NCI-H2171 treated with DMSO at 0.1 percent for 48 hours (cell line): Measurements from ENCODE around the gene SPOCK1.

Experiments
- DNase-seq: peaks from one replicate; lab custom pipeline; 2025; lab: John Stamatoyannopoulos, UW

The SPOCK1 gene

DNA sequence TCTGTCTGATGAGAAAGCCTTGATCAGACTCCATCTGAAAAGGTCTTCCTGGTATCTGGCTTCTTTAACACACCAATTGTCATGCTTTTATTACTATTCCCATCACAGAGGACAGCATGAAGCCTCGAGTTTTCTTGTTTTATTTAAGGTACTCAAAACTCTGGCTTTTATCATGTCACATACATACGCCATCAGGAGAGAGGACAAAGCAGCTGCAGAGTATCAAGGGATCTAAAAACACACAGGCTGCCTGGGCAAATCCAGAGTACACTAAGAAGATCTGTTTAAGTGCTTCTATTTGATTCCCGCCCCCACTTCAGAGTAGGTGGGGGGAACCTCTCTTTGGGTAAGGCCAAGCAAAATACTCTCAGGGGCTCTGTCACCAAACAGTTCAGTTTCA is 277.2 kb downstream of the SPOCK1 start:
- no peak for DNase-seq

DNA sequence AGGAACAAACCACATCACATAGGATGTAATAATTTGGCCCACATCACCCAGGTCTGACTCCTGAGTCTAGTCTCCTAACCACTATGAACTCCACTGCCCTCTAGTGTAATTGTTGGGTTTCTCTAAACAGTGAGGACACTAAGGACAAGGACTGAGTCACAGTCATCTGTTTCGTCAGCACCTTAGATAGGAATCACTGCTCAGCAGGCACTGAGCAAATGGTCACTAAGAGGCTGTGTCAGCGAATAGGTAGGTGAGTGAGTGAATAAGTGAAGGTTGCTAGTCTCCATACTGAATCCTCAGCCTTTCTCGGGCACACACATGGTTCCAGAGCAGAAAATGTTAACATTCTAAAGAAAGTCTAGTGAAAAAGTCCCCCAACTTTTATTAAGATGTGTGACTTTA is 278.6 kb downstream of the SPOCK1 start:
- peak; percentile 31 for DNase-seq

DNA sequence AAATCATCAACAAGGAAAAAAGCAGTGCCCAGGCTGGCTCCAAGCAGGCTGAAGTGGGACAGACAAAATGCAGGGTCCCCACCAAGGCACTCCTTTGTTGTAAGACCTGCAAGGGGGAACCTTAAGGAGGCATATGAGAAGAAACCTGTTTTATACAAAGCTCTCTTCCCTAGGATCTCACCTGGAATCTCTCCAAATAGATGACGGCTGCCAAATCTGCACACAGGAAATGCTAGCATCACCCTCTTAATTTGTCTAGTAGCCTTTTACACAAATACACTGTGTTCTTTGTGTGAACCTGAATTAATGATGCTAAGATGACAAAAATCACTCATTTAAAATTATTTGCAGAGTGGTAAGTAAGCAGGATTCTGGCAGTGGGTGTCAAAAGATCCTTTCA is 280.2 kb downstream of the SPOCK1 start:
- no peak for DNase-seq

DNA sequence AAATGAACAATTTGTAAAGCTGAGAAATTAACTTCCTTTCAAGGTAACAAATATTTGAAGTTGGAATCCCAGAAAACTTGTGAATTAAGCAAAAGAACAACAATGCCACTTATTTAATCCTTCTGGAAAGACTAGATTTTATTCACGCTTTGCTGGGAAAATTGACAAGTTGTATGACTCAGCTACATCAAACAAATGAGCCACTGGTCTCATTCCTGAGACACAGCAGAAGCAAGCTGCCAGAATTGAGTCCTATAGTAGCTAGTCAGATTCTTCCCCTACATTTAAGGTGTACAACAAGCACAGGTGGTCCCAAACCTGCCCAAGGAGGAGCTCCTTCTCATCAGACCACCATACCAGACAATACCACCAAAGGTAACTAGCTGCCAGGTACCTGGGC is 280.7 kb downstream of the SPOCK1 start:
- no peak for DNase-seq

DNA sequence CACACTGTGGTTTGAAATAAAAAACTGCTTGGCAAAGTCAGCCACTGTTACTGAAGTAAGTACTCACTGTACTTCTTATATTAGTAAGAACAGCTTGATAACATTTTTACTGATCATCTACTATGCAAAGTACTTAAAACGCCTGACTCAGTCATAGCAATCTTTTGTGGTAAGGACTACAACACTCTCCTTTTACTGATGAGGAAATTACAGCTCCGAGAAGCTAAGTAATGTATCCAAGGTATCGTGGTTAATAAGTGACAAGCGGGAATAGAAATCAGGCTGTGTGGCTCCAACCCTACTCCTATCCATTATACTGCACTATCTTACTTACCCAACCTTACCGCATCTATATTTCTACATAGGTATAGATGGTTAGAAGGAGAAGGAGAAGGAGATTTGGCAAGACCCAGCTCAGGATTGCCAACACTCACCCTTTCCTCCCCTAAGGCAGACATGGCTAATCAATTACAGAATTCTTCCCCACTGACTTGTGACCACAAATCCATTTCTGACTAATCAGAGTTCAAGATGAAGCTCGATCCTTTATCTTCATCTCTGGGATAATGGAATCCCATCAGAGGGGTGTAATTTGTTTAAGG is 281.4 kb downstream of the SPOCK1 start:
- no peak for DNase-seq

DNA sequence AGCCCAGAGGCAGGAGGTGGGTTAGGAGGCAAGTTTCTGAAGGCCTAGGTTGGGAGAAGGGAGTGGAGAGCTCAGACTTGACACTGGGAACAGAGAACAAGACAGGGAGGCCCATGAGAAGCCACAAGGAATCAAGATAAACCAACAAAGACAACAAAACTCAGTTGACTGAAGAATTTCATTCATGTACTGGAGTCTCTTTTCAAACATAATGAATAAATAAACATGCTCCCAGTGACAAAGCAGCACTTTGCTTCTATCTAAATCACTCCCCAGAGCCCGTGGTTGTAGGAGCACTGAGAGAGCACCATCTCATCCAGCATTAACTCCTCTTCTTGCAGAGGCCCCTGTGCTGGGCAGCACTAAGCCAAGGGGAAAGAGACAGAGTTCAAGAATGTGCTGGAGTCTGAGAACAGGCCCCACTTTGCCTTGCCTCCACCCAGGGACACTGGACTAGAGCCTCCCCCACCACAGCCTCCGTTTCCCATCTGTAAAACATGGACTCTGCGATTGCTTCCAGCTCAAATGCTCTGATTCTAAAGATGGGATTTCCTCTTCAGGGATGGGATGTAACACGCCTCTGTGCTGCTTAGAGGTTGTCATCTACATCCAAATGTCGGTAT is 282.0 kb downstream of the SPOCK1 start:
- DNase-seq, result no peak

DNA sequence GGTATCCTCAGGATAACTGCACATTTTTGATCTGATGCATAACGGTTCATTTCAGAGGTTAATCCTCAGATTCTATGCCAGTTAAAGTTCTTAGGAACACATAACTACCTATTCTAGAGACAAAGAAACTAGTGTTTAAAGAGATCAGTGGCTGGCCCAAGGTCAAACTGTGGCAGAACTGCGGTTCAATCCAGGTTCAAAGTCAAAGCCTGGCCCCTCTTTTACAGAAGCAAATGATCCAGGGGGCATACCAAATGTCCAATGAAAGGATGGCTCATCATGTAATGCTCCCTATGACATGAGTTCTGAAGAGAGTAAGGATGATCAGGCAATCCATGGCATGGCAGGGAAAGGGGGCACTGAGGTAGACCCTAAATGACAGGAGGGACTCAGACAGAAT is 283.3 kb downstream of the SPOCK1 start:
- DNase-seq, result no peak

DNA sequence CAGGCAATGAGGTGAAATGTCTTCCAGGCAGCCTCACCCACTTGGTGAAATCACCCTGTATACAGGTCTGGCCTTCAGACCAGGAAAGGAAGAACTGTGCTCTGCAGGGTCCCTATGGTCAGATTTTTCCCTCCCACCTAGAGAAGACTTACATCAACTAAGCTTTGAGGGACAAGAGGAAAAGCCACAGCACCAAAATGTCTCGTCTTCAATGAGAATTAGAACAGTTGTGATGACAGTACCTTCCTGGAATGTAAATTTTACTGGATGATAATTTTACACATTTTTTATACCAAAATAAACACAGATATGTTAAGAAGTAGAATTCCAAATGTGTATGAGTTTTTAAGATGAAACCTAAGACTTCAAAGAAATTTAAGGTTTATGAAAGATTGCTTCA is 283.9 kb downstream of the SPOCK1 start:
- DNase-seq, result no peak

DNA sequence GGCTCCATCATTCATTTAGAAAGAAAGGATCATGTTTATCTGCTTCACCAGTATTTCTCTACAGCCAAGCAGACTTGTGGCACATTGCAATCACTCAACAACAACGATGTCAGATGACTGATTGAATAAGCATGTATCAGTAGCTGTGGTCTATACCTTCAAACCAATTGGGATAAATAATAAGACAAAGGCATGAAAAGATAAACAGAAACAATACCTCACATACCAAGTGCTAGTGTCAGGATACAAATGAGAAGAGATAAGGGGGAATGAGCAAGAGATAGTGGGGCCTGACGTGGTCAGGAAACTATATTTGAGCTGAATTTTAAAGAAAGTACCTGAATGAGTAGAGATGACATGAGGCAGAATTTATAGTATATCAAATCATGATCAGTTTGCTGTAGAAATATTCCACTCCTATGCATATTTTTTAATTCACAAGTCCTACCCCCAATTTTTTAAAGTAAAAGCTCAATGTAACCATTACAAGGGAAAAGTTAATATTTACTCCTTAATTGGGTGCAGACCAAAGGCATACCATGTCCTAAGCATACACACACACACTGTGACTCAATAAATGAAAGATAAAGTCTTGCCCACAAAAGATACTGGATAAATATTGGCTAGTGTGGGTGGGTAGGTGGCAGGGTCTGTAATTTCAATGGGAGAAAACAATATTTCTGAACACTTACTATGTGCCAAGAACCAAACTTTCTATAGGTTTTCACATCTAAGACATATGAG is 284.5 kb downstream of the SPOCK1 start:
- no peak for DNase-seq

DNA sequence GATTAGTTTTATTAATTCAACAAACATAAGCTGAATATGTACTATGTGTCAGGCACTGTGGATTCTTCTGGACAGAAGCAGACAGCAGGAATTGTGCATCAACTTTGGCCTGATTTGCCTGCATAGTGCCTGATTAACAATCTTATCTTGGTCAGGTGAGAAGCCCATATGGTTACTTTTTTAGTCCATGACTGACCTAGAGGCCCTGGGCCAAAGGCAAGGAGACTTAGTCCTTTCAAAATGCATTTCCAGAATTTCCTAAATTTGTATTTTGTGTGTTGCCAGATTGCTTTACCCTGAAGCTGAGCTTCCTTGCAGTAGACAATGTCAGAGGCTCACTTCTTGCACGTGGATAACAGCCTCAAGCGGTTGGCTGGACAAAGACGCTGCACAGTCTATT is 286.7 kb downstream of the SPOCK1 start:
- no peak for DNase-seq

DNA sequence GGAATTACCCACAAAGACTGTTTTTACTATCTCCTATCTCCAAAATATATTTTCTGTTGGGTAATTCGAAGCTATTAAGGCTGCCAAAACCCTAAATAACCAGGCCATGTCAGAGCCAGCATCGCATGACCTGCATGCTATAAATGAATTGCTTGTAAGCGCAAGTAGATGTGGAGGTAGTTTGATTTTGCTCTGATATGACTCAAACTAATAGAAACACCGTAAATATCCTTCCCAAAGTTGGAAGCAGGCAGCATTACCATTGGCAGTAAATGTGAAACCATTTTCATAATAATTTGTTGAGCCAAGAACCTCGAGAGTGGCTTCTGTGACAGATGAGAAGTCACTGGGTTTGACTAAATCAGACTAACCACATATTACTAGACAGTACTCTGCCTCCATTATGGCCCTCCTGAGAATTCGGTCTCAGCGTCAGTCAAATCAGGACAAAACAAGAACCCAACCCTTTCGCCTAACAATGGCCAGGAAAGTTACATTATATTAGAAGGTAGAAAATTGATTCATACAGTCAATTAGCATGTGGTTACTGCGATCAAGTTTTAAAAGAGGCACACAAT is 289.8 kb downstream of the SPOCK1 start:
- DNase-seq, result no peak

DNA sequence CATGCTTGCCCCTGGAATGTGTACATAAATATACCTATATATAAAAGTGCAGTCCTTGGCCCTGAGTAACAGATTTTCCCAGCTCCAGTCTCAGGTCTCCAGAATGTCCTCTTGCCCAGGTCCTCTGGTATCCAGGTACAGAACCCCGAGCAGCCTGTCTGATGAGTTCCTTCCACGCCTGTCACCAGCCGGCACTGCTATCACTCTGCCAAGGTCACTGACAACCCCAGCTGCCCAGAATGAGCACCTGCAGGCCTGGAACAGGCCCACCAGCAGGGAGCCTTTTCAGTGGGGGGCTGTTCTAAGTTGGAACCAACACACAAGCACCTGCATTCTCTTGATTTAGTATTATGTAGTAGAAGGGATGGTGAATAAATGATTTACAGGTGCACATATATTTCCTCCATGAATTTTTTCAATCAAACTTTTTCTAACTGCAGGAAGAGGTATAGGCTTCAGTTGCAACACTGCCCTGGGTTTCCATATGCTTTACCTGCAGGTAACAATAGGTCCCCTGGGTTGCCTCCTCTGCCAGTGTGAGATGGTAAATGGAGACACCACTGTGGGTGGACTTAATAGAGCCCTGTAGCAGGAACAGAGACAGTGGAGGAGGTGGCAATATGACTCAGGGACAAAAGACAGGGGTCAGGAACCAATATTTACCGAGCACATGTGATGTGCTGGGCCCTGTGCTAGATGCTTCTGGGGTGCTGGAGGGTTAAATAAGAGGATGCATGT is 291.9 kb downstream of the SPOCK1 start:
- DNase-seq, result no peak

DNA sequence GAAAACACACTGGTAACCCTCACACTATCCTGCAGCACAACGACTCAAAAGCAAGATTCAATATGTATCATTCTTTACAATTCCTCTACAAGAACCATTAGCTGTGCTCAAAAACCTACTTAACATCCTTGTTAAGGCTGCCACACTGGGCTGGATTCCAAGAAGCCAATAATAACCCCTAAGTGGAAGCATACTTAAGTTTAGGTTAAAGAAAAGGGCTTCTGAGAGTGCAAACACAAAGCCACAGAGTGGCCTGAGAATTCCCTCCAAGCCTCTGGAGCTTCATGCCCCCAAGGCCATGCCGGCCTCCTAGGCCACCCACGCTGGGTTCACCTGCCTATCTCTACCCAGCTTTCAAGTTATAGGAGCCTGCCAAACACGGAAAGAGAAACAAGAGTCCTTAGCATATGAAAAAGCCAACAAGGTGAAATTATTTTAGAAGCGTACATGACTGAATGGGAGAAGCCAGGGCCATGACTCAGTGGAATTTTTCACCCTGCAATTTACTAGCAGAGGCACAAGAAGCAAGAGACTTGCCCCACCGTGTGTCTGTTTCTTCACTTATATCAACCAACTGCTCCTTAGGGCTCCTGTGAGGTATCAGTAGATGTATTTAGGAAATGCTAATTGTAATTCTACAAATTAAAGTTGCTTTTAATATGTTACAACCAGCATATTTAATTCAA is 293.0 kb downstream of the SPOCK1 start:
- peak; percentile 16 for DNase-seq

DNA sequence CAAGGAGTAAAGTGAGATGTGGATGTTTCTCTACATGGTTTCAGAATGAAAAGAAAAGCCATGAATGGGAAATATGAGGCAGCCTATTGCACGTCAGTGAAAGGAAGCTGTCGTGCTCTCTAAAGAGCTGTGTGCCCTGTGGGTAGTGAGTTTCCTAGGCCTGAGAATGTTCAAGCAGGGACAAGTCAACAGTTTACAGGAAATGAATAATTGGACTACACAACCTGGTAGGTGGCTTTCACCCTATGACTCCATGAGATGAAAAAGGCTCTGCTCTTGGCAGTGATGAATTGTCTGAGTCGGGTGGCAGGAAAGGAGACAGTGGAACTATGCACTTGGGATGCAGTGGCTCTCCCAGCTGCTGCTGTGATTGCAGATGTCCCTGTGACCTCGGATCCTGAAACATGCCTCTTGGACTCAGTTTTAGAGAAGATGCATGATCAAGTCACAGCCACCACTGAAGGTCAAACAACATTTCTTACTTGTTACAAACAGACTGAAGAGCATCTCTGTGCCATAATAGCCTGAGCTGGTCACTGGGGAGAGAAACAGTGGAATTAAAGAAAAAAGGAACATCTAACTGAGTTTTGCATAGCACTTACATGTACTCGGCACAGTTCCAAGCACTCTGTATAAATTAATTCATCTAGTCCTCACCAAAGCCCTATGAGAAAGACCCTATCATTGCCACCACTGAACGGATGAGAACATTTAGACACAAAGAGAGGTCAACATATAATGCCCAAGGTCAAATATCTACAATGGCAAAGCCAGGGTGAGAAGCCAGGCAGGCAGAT is 293.7 kb downstream of the SPOCK1 start:
- no peak for DNase-seq

DNA sequence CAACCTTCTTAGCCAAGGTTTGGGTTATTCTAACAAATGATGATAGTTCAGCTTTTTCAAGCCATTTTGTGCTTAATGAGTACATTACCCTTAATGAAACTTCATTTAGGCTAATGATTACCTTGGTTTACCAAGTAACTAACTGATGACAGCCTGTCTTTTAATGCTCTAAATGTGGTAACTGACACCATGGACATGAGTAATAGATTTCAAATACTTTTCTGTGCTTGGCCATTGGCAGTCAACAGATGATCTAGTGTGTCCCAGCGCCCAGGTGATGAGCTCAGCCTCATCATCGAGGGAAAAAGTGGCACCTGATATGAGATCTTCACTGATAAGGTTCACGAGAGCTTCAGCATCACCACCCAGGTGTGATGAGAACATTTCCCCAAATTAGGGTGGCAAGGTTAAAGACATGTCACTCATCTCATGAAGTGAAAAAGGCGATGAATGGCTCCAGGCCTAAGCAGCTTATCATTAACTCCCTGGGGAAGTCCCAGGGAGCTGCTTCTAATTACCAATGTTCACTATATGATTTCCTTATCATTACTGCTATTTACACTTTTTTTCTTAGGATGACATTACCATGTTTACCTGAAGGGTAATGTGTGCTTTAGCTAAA is 296.0 kb downstream of the SPOCK1 start:
- no peak for DNase-seq

DNA sequence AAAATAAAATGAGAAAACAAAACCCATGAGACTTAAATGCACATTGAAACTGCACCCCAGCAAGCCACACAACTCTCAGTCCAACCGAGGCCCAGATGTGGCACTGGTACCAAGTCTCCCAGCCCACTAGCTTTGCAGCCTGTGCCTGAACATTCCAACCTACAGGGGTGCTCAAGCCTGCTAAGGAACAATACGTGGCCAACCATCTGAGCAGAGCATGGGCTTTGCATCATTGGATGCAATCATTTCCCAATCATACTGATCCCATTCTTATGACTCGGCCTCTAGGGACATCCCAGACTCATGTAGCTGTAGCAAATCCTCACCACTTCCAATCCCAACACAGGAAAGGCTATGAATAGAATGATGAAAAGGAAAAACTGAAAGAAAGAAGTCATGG is 297.2 kb downstream of the SPOCK1 start:
- DNase-seq, result no peak

DNA sequence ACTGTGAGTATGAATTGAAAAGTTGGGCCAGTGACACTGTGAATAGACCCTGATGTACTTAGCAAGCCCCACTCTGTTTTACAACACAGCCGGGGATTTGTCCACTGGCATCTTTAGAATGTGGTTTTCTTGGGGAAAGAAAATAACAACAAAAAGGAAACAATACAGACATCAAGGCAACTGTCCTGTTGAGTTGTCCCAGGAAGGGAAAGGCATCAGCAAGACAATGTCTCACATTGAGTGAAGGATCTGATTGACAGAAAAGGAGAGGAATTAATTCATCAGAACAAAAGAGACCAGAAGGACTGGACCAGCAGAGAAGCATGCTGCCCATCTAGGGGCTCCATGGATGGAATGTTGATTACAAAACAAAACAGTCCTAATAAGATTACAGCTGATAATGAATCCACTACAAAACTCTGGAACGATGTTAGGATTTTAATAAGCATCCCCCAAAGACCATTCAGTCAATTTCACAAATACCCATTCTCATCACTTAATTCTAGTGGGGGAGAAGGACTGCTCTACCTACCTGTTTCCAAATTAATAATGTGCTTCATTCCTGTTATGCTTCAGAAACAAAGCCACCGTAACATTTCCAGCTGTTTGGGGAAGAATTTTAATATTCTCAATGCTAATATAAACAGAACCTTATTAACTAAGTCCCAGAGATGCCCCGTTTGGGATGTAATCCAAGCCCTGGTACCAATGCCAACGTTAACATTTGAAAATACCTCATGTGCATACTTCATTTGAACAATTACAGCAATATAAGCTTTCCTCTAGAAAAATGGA is 298.0 kb downstream of the SPOCK1 start:
- no peak for DNase-seq

DNA sequence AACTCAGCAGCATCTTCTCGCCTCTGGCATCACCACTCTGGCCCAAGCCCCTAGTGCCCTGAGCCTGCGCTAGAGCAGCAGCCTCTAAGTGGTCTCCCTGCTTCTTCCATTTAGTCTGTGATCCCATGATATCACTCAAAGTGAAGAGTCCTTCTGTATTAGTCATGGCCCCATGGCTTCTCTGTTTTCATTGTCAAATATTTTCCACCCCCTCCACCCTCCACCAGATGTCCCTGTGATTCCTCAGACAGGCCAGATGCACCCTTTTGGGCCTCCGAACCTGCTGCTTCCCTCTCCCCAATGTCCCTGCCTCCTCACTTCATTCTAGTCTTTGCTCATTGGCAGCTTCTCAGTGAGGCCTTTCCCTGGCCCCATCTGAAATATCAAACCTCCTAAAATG is 299.2 kb downstream of the SPOCK1 start:
- peak; percentile 22 for DNase-seq

DNA sequence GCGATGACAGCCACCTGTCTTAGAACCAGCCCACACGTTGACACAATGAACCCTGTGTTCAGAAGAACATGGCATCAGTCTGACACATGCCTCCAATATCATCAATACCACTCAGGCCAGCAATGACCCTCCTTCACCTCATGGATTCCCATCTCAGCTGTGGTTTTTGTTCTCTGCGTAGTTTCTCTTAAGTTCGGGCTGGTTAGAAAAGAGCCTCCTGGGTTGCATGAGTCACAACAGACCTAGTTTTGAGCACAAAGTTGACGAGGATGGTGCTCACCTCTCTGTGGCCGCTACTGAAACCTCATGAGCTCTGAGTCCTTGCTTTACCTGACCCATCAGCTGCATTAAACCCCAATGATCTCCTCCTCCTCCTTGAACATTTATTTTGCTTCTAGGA is 299.9 kb downstream of the SPOCK1 start:
- no peak for DNase-seq

DNA sequence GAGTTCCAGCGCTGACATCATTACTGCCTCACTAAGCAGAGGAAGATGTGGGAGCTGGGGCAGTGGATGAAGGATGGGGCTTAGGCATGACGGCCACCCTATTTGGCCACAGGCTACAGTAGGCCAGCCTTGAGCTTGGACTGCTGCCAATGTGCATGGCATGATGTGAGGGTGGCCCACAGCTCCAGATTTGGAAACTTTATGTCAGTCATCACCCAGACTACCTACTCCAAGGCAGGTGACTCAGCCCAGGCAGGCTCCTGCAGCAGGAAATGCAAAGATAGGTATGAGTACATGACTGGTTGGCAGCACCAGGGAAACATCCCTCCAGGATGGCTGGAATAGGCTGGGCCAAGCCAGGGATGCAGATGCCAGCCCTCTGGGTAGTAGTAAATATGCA is 303.6 kb downstream of the SPOCK1 start:
- no peak for DNase-seq
